Superior temporal gyrus (tissue), 1 donor: ENCODE results near the gene DAZAP2.
"Not testable (repeated sequence)": the region's sequence is repeated elsewhere in the genome, so short reads cannot be mapped to it uniquely, and the experiment has no call there.

Source experiments
- DNase-seq: peaks from one replicate; pipeline ENCODE4 v3.0.0-alpha.2; 2016; ENCODE audit errors: extremely low spot score

The DAZAP2 gene

DNA sequence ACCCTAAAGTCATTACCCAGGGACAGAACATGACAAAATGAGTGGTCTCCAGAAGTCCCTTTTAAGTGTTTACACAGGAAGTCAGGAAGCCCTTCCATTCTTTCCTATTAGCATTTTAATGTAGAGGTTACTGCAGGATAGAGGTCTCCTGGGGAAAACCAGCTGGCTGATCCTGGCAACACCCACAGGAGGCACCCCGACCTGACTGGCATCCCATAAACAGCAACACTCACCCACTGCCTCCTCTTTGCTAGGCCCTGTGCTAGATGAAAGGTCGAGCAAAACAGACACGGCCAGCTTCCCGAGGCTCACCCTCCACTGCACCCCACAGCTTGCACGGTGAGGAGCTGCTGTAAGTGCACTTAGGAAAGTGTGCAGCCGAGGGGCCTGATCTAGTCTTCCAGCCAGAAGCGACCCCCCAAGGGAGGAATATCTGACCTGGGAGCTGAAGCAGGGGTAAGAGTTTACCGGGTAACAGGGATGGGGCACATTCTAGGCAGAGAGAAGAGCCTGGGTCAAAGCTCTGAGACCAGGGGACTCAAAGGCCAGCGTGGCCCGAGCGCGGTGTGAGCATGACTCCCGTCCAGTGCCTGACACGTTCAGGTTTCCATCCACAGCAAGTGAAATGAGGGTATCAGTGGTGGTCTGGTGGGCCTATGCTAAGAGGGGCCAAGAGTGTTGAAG is 9.0 kb downstream of the DAZAP2 start:
- no peak for DNase-seq

DNA sequence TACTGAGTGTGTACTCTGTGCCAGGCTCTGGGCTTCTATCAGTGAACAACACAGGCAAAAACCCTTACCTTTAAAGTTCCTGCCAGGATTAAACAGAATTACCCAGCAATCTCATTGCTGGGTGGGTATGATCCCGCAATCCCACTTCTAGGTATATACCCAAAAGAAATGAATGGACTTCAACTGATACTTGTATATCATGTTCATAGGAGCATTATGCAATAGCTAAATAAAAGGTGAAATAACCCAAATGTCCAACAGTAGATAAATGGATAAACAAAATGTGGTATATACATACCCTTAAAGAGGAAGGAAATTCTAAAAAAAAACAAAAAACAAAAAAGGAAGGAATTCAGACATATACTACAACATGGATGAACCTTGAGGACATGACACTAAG is 14.7 kb downstream of the DAZAP2 start:
- no peak for DNase-seq

DNA sequence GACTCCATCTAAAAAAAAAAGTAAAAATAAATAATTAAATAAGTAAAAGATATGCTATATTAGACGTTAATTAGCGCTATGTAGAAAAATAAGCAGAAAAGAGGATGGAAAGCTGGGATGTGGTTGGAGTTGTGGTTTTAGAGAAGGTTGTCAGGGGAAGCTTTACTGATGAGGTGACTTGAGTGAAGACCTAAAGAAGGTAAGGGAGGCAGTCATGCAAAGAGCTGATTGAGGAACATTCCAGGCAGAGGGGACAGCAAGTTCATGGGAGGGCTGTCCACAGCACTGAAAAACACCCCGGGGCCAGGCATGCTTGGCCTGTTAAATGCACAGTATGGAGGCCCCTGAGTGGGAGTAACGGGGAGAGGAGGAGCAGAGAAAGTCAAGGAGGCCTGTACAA is 15.9 kb downstream of the DAZAP2 start:
- no peak for DNase-seq

DNA sequence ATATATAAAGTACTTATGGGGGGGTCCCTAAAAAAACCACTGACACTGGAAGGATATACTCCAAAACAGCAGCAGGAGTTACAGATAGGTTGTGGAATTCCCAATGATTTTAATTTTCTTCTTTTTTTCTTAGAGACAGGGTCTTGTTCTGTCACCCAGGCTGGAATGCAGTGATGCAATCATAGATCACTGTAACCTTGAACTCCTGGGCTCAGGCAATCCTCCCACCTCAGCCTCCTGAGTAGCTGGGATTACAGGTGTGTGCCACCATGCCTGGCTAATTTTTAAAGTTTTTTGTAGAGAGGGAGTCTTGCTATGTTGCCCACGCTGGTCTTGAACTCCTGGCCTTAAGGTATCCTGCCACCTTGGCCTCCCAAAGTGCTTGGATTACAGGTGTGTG is 21.0 kb downstream of the DAZAP2 start:
- not testable (repeated sequence) for DNase-seq

DNA sequence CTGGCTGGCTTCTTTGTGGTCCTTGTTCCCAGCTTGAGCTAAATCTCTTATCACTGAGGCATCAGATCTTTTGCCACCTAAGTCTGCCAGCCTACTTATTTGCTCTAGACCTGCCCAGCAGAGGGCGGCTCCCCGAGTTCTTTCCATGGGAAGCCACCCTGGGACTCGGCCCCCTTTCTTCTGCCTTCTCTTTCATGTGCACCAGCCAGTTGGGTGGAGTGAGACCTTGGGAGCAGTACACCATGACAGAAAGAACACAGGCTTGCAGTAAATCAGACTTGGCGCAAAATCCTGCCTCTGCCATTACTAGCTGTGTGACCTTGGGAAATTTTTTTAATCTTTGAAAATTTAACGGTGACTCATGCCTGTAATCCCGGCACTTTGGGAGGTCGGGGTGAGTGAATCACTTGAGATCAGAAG is 24.1 kb downstream of the DAZAP2 start:
- DNase-seq, result no peak

DNA sequence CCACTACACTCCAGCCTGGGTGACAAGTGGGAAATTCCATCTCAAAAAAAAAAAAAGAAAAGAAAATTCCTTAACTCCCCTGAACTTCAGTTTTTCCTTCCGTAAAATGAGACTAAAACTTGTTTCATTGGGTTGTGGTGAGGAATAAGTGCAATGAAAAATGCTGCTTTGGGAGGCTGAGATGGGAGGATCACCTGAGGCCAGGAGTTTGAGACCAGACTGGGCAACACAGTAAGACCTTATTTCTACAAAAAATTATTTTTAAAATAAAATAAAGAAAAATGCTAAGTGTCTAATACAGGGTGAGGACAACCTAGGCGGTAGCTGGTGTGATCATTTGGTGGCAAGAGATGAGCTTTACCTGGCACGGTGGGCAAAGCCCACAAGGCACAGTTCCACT is 24.7 kb downstream of the DAZAP2 start:
- no peak for DNase-seq

DNA sequence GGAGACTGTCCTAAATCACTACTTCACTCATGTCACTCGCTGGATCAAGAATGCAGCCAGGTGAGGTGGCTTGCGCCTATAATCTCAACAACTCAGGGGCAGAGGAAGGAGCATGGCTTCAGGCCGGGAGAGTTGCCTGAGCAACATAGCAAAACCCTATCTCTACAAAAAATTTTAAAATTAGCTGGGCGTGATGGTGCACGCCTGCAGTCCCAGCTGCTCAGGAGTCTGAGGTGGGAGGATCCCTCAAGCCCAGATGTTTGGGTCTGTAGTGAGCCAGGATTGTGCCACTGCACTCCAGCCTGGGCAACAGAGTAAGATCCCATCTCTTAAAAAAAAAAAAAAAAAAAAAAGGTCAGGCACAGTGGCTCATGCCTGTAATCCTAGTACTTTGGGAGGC is 25.7 kb downstream of the DAZAP2 start:
- DNase-seq, result no peak

DNA sequence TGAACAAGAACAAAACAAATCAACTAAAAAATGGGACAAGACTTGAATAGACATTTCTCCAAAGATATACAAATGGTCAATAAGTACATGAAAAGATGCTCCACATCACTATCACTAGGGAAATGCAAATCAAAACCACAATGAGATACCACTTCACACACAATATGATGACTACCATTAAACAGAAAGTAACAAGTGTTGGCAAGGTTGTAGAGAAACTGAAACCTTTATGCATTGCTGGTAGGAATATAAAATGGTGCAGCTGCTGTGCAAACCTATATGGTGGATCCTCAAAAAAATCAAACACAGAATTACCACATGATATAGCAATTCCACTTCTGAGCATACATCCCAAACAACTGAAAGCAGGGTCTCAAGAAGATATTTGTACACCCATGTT is 26.4 kb downstream of the DAZAP2 start:
- no peak for DNase-seq

DNA sequence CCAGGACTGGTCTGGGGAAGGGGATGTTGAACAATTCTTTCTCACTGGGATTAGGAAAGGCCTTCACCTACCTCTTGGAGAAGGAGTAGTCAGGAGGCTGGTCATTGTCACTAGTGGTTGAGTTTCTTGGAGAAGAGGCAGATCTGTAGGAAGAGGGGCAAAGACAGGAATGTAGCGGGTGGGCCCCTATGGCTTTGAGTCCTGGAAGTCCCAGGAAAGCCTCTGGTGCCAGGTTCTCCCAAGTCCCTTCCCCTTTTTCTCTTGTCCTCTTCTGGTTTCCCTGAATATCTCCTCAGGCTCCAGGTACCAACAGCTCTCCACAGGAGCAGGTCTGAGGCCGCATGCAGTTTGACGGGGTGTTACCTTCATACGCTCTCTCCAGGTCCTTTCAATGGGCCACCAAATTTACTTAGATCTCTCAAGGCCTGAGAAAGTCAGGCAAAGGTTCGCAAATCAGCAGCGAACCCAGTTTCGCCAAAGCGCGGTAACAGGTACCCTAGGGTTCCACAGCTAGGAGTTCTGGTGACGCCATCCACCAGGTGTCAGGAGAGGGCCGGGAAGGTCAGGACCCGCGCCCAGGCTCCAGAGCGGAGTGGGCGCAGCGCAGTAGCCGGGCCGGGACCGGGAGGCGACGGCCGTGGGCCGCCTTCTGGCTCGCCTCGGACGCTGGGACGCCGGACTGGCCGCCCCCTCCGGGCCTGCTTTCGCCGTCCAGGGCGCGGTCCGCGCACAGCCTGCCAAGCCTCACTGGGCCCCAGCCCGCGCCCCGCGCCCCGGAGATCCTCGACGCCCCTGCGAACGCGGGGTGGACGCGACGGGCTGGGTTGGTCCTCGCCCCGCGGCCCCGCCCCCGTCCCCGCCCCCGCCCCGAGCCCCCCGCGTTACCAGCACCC is 30.8 kb downstream of the DAZAP2 start:
- DNase-seq, result no peak

DNA sequence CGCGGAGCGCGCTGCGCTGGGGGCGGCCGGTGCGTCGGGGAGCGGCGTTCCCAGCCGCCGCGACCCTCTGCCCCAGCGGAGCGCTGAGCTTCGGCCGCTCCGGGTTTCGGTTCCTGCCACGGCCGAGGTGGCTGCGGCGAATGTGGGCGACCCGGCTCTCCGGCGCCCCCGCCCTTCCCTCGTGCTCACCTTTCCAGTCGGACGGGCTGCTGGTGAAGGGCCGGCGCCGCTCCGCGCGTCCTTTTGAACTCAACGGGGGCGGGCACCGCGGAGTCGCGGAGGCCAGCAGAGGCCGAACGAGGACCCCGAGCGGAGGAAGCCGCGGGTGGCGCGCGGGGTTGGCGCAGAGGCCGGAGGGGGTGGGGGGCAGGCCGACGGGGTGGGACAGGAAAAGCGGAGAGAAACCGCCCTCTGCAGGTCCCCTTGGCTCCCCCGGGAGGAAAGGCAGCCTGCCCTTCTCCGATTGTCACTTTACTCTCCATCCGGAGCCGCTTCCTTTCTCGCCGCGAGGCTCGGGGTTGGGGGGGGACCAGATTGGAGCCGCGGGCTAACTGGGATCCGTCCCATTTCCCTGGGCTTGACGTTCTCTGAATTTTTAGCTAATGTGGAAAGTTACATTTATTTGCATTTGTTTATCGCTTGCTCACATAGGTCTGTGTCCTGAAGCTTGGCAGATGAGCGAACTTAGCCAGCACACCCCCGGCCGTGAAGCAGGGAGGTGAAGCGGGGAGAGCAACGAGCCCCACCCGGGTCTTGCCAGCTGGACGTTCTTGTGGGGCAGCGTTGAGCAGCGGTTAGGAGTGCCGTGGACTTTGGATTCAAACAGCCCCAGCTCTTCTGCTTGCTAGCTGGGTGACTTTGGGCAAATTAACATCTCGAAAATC is 31.7 kb downstream of the DAZAP2 start, which contains the start of gene SMAGP:
SMAGP (minus strand) TSS at position 349 of the 884 bp plus-strand sequence. CDS start 1,137 bp downstream, outside the sequence.
- no peak for DNase-seq

DNA sequence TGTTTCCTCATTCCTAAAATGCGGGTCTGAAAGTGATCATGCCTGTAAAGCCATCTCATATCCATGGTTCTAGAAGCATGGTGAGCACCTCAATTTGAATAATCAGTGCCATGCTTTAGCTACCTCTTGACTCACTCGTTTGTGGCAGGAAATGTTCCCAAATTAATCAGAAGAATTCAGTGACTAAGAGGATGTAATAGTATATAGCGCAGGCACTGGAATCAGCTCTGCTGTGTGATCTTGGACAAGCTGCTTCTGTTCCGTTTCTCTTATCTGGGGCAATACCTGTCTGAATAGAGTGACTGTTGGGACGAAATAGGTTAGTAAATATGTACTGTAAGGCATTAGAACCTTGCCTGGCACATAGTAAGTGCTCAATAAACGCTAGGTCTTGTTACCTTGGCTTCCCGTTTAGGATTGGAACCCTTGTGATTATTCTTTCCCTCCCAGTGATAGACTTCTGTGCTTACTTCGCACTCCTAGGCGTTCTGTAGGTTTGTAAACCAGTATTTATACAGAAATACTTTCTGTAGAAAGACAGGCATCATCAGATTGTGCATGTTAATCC is 32.4 kb downstream of the DAZAP2 start:
- no peak for DNase-seq

DNA sequence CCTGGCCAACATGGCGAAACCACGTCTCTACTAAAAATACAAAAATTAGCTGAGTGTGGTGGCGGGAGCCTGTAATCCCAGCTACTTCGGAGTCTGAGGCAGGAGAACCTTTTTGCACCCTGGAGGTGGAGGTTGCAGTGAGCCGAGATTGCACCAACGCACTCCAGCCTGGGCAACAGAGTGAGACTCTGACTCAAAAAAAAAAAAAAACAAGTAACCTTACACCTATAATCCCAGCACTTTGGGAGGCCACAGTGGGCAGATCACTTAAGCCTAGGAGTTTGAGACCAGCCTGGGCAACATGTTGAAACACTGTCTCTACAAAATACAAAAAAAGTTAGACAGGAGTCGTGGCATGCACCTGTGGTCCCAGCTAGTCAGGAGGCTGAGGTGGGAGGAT is 34.2 kb downstream of the DAZAP2 start:
- DNase-seq, result not testable (repeated sequence)

DNA sequence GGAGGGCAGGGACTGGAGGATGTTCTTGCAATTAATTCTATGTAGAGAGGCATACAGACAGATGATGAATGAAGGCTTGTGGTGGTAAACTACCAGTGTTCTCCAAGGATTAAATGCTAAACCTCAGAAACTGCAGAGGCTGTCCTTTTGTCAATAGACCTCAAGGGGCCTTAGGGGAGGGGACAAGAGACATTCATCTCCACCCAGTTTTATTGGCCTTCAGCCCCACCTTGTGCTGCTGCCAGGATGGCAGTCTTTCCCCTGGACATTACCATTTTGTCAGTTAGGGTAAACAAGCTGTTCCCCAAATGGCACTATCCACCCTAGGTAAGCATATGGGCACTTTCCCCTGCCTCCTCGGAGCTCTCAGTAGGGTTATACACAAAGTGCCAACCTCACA is 36.5 kb downstream of the DAZAP2 start:
- DNase-seq, result no peak

DNA sequence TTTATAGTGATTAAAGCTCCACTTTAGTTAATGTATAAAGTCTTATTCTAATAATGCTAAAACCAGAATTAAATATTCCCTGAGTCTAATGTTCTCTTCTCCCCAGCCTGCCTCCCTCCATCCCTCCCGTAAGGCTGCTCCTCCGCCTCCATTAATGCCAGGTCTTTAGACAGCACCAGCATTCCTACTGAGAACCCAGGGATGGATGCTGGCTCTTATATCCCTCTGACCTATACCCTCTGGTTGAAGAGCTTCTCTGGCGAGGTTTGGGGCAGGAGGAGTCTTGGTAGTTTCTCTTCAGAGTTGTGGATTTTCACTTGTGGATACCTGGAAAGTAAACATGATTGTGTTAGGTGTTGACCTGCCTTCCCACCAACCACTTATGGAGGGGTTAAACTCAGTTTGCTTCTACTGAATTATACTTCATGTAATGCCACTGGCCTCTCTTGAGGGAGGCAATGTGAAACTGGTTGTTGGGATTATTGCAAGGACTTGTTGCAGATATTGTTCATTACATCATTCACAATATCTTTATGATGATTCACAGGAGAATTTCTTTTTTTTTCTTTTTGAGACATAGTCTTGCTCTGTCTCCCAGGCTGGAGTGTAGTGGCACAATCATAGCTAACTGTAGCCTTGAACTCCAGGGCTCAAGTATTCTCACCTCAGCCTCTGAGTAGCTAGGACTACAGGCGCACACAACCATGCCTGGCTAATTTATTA is 42.7 kb downstream of the DAZAP2 start:
- no peak for DNase-seq

DNA sequence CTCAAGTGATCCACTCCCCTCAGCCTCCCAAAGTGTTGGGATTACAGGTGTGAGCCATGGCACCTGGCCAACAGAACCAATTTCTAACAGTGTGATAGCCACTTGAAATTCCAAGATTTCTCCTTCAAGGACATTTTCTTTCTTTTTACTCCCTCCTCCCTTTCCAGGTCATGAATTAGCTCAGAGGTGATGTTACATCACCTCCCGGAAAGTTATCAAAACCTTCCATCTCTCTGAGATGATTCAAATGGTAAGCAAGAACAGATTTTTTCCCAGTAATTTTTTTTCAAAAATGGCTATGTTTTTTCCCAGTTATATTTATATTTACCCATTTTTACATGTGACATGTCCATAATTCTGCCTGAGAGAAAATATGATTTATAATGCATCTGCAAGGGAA is 47.2 kb downstream of the DAZAP2 start:
- no peak for DNase-seq

DNA sequence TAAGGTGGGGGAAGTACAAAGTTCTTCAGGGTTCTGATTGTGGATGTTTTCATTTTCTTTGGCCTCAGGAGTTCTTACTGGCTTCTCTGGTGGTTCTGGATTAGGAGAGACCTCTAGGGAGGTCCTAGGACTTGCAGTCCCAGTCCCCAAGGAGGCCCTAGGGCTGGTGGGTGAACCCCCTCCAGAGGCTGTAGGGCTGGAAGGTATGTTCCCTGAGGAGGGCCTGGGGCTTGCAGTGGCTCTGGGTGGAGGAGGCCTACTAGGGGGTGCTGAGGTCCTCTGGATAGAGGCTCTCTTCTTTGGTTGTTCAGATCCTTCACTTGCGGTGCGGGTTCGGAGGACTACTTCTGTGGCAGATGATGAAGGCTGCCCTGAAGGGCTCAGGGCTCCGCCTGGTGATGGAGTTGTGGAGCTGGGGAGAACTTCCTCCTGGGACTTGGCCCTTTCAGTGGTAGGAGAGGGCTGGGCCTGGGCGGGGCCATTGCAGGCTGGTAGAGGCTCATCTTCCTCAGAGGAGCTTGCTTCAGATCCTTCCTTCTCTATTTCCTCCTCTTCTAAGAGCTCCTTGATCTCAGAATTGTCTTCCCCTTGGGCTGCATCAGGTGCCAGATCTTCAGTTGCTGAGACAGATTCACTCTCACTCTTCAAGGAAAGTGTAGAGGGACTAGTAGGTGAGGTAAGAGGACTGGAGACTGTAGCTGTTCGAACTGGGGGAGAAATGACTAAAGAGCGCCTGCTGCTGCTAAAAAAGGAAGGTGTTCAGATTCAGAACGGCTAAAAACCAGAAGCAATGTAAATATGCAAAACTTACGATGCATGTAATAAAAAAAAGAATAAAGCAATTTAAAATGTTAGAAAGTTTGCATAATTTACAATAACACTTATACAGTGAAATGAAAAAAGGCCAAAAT is 53.2 kb downstream of the DAZAP2 start:
- not testable (repeated sequence) for DNase-seq
